ENCODE measurements around the gene KDM4B.
"Not testable (repeated sequence)": the region's sequence is repeated elsewhere in the genome, so short reads cannot be mapped to it uniquely, and the experiment has no call there.

The KDM4B gene

GRCh38 chr19:5160158-5160795 is 191.4 kb downstream of the KDM4B start:
- not testable (repeated sequence) for DNase-seq

- not testable (repeated sequence) for DNase-seq
Observed at GRCh38 chr19:5164845-5165696, 196.2 kb downstream of the KDM4B start.

- DNase-seq = no peak
Observed at GRCh38 chr19:5165697-5166019, 196.7 kb downstream of the KDM4B start.

GRCh38 chr19:5166262-5166661 is 197.3 kb downstream of the KDM4B start:
- no peak for DNase-seq

GRCh38 chr19:5170329-5170745 is 201.4 kb downstream of the KDM4B start:
- peak in 1 of 56 donors; percentile 19 for DNase-seq

- no peak for DNase-seq
Observed at GRCh38 chr19:5171711-5172110, 202.8 kb downstream of the KDM4B start.

GRCh38 chr19:5172859-5173630 is 204.1 kb downstream of the KDM4B start:
- peak in 10 of 56 donors; percentile 6 to 64 (median 24) for DNase-seq

GRCh38 chr19:5173993-5174392 is 205.1 kb downstream of the KDM4B start:
- DNase-seq = no peak

GRCh38 chr19:5177745-5178450 is 209.0 kb downstream of the KDM4B start:
- no peak for DNase-seq

GRCh38 chr19:5178841-5179240 is 209.9 kb downstream of the KDM4B start:
- no peak for DNase-seq

- DNase-seq = no peak
Observed at GRCh38 chr19:5179256-5179655, 210.3 kb downstream of the KDM4B start.

- DNase-seq = no peak
Observed at GRCh38 chr19:5181329-5181728, 212.4 kb downstream of the KDM4B start.

GRCh38 chr19:5182751-5183150 is 213.8 kb downstream of the KDM4B start:
- no peak for DNase-seq

GRCh38 chr19:5183616-5184015 is 214.7 kb downstream of the KDM4B start:
- DNase-seq = no peak

GRCh38 chr19:5184930-5185329 is 216.0 kb downstream of the KDM4B start:
- DNase-seq = no peak

GRCh38 chr19:5186293-5187050 is 217.6 kb downstream of the KDM4B start:
- DNase-seq = no peak

GRCh38 chr19:5188548-5189317 is 219.8 kb downstream of the KDM4B start:
- DNase-seq = no peak

GRCh38 chr19:5189318-5189607 is 220.3 kb downstream of the KDM4B start:
- no peak for DNase-seq

- DNase-seq = no peak
Observed at GRCh38 chr19:5191091-5191490, 222.2 kb downstream of the KDM4B start.

- no peak for DNase-seq
Observed at GRCh38 chr19:5192568-5192967, 223.7 kb downstream of the KDM4B start.

All from amygdala (tissue), 56 donors.